Mucosa of stomach (tissue), 1 donor: ENCODE measurements around the gene HOXB7.

Source experiments
- H3K27me3 ChIP-seq: one replicate; pipeline ENCODE4 v1.7.0; 2013; ENCODE audit warnings: mild to moderate bottlenecking, low read length; ENCODE audit not compliant: control insufficient read depth, insufficient read depth
- H3K36me3 ChIP-seq: one replicate; pipeline ENCODE4 v1.7.0; 2013; ENCODE audit warnings: low read length; ENCODE audit not compliant: control insufficient read depth, insufficient read depth
- H3K4me1 ChIP-seq: one replicate; pipeline ENCODE4 v1.7.0; 2013; ENCODE audit warnings: mild to moderate bottlenecking, low read length; ENCODE audit not compliant: control insufficient read depth, insufficient read depth
- H3K4me3 ChIP-seq: one replicate; pipeline ENCODE4 v1.7.0; 2013; ENCODE audit warnings: low read length
- H3K9ac ChIP-seq: one replicate; pipeline ENCODE4 v1.7.0; 2013; ENCODE audit warnings: mild to moderate bottlenecking, low read length, moderate library complexity
- H3K9me3 ChIP-seq: one replicate; pipeline ENCODE4 v1.7.0; 2013; ENCODE audit warnings: mild to moderate bottlenecking, low read length, moderate library complexity; ENCODE audit not compliant: control insufficient read depth
- donor health status: Pancreatic carcinoma.

Gene HOXB7

DNA sequence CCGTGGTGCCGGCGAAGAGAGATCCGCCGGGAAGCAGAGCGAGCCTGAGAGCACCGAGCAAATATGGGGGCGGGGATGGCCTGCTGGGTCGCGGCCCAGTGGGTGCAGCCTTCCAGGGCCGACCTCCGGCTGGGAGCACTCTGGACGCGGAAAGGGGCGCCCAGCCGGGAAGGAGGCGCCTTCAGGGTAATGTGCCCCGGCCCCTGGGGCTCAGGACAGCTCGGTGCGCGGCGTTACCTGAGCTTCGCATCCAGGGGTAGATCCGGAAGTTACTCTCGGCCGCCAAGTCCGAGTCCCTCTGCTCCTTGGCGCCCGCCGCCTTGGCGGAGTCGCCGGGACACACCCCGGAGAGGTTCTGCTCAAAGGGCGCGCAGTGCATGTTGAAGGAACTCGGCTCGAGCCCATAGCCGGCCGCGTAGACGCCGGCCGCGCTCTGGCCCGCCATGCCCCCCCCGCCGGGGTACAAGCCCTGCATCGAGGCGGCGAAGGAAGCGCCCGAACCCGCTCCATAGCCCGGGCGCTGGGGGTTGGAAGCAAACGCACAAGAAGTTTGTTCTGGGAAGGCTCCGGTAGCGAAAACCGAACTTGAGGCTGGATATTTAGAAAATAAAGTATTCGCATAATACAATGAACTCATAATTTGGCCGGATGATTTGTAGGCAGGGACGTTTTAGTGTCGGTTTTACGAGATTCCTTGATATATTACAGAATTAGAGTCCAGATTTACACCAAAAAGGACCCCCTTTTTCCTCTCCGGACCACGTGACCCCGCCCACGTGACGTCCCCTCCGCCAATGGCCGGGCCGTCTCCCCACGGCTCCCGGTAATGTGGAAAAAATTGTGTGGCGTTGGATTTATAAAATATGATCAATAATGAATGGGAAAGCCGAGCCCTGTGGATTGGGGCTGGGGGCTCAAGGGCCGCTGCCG lies at the start of gene HOXB7:
Gene HOXB7 (minus strand): TSS at position 736 of the 930 bp plus-strand sequence. CDS start 99 bp downstream, at position 637.
- no peaks in the 10 kb centered on the region for H3K36me3 ChIP-seq
- H3K9me3 ChIP-seq = no peaks in the 10 kb centered on the region
- peaks cover 98% of the 10 kb centered on the region for H3K27me3 ChIP-seq
- H3K4me3 ChIP-seq = peak within 1 kb of the TSS; percentile 46
- H3K4me1 ChIP-seq = peaks cover 18% of the 10 kb centered on the region
- peak within 1 kb of the TSS; percentile 39 for H3K9ac ChIP-seq

DNA sequence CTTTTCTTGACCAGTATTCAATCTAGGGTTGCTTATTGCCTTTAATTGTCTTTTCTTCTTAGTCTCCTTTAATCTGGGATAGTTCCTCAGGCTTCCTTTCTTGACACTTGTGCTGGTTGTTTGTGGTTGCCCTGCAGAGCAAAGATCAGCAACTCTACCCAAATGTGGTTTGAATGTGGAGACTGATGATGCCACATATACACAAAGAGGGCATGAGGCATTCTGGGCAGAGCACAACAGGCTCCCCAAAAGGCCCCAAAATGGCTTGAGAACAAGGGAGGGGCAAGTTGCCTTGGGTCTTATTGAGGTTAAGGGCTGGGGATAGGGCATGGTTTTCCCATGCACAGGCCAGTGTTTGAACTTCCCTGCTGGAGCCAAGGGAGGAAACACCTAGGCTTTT lies 45.1 kb upstream of the HOXB7 start:
- H3K4me1 ChIP-seq = no peaks in the 10 kb centered on the region
- H3K4me3 ChIP-seq = no peak overlapping the region
- H3K9me3 ChIP-seq = no peaks in the 10 kb centered on the region
- no peaks in the 10 kb centered on the region for H3K36me3 ChIP-seq
- no peak overlapping the region for H3K9ac ChIP-seq
- H3K27me3 ChIP-seq = peaks cover 10% of the 10 kb centered on the region

DNA sequence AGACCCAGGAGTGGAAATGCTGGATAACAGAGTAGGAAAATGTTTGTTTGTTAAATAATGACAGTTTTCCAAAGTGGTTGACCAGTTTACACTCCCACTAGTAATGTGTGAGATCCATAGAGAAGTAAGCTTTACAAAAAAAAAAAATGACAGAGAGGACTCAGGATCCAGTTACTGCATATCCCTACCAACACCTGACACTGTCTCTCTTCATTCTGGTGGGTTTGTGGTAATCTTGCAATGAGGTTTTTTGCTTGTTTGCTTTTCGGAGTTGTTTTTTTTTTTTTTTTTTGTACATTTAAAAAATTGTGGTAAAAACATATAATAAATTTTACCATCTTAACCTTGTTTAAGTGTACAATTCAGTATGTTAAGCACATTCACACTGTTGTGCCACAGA lies 38.9 kb upstream of the HOXB7 start:
- H3K27me3 ChIP-seq = peaks cover 44% of the 10 kb centered on the region

DNA sequence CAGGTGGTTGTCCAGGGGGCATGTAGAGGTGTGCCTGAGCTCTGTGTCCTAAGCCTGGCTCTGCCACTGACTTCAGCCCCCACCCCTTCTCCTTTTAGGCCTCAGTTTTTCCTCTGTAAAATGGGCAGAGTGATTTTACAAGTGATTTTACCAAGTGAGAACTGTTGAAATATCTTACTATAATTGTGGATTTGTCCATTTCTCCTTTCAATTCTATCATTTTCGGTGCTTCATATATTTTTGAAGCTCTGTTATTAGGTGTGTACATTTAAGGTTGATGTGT lies 37.1 kb upstream of the HOXB7 start:
- H3K27me3 ChIP-seq = peaks cover 62% of the 10 kb centered on the region
- H3K9me3 ChIP-seq = no peaks in the 10 kb centered on the region
- no peaks in the 10 kb centered on the region for H3K36me3 ChIP-seq
- H3K4me3 ChIP-seq = no peak overlapping the region
- H3K9ac ChIP-seq = no peak overlapping the region
- peaks cover 7% of the 10 kb centered on the region for H3K4me1 ChIP-seq

More for the DNA sequence above, 38.9 kb upstream of the HOXB7 start:
- peaks cover 7% of the 10 kb centered on the region for H3K4me1 ChIP-seq
- no peak overlapping the region for H3K4me3 ChIP-seq
- H3K9ac ChIP-seq = no peak overlapping the region
- no peaks in the 10 kb centered on the region for H3K36me3 ChIP-seq
- H3K9me3 ChIP-seq = no peaks in the 10 kb centered on the region

DNA sequence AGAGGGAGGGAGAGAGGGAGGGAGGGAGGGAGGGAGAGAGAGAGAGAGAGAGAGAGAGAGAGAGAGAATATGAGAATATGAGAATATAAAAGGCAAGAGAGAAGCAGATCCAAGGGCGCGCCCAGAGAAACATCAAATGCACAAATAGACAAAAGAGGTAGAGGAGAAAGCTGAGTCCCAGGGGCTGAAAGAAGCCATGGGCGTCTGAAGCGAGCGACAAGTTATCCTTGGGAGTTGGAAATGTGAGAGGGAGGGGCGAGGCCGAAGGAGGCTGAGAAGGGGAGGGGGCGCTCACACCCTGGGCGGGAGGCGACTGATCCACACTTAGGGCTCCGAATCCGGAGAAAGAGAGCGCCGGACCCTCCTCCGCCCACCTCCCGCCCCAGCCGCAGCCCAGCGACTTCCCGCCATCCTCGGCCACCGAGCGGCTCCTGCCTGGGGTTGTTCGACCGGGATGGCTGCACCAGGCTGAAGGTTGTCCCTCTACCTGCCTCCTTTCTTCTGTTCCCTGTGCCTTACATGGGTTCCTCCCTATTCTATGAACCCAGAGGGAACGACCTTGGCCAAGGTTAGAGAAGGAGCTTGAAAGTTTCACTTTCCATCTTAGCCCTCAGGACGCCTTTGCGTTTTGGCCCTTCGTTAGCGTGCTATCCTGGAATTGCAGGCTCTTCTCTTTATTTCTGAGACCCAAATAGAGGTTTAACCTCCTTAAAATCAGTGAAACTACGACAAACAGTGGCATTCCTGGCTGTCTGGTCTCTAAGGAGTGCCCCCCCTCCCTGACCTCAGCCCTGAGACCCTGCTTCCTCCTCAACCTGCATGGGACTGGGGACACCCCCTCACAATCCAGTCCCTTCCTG lies 36.5 kb upstream of the HOXB7 start:
- Histone ChIP-seq H3K27me3 (peaks cover 68% of the 10 kb centered on the region), H3K9ac (no peak overlapping the region), H3K4me1 (peaks cover 7% of the 10 kb centered on the region), H3K4me3 (no peak overlapping the region), H3K9me3 (no peaks in the 10 kb centered on the region), H3K36me3 (no peaks in the 10 kb centered on the region)

DNA sequence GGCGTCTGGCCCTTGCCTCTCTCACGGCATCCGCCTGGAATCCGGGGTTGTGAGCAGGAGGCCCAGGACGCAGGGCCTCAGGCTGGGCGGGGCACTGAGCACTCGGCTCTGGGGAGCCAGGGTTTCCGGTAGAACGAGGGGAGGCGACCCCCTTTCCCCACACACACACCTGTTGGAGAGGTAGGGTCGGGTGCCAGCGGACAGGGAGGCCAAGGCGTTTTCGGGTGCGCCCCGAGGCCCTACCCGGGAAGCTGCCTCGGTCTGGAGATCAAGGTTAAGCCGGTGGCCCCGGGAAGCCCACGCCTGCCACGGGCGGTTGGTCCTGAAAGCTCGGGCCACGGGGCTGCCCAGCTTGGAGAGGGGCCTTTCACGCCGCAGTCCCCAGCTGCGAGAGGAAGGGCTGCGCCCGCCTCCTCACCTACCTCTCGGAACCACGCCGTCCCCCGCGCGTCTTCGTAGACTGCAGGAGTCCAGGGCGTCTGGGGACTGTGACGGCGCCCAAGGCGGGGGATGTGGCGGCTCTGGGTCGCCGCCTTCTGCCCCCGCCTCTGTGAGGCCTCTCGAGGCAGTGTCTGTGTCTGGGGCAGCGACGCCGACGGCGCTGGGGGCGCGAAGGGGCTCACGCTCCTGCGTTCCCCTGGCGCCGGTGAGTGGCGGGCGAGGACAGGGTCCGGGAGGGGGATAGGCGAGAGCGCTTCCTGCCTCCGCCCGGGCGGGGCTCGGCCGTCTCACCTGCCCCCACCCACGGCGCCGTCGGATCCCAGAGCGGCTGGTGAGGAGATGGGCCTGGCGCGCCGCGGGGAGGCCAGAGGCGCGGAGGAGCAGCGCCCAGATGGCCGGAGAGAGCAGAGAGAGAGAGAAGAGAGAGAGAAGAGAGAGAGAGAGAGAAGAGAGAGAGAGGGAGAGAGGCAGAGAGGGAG lies 35.6 kb upstream of the HOXB7 start:
- H3K27me3 ChIP-seq = peaks cover 77% of the 10 kb centered on the region
- H3K9me3 ChIP-seq = no peaks in the 10 kb centered on the region
- no peaks in the 10 kb centered on the region for H3K36me3 ChIP-seq
- peaks cover 7% of the 10 kb centered on the region for H3K4me1 ChIP-seq
- H3K9ac ChIP-seq = no peak overlapping the region
- H3K4me3 ChIP-seq = no peak overlapping the region

DNA sequence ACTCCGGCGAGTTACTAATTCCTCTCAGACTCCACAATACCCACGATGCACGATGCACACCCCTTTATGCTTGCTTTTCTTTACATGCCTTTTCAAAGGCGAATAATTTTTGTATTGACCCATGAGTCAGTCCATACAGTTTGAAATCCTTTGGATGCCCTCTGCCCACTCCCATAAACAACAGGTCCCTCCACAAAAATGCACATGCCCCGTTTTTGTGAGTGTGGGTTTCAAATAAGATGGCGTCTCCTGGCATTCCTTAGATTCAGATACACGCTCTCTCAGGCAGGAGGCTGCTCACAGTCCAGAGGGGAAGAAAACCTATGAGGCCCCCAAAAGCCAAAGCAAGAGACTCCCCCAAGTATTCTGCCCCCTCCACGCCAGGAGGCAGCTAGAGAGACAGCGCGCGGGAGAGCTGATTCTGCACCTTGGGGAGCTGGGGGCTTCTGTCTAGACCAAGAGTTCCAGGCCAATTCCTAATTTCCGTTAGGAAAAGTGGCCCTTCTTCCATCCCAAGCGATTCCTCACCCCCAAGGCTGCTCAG lies 34.9 kb upstream of the HOXB7 start:
- H3K27me3 ChIP-seq = peaks cover 84% of the 10 kb centered on the region
- H3K4me3 ChIP-seq = no peak overlapping the region
- no peaks in the 10 kb centered on the region for H3K9me3 ChIP-seq
- H3K36me3 ChIP-seq = no peaks in the 10 kb centered on the region
- no peak overlapping the region for H3K9ac ChIP-seq
- peaks cover 7% of the 10 kb centered on the region for H3K4me1 ChIP-seq

DNA sequence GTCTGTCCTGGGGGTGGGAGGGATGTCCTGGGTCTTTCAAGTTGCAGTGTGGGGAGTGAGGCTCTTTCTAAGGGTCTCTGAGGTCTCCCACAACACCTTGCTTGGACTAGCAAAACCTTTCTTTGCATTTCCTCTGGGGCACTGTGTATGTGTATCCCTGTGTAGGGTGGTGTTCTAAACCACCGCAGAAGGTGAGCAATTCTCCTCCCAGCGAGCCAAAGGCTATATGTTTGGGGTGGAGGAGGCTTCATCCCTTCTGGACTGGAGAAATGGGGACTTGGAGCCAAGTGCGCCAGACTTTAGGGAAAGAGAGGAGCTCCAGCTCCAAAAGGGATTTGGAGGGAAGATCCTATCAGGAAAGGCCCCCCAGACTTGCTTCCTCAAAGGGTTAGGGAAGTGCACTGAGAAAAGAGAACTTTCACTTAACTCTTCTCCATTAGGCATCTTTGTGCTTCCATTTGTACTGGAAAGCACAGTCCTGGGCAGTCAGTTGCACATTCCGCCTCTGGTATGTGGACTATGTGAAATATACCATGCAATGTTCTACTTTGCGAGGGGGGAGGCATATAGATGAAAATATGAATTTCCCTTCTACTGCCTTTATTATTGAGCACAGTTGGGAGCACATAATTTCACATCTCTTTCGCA lies 34.2 kb upstream of the HOXB7 start:
- Histone ChIP-seq H3K27me3 (peaks cover 87% of the 10 kb centered on the region), H3K4me3 (no peak overlapping the region), H3K9ac (no peak overlapping the region)

DNA sequence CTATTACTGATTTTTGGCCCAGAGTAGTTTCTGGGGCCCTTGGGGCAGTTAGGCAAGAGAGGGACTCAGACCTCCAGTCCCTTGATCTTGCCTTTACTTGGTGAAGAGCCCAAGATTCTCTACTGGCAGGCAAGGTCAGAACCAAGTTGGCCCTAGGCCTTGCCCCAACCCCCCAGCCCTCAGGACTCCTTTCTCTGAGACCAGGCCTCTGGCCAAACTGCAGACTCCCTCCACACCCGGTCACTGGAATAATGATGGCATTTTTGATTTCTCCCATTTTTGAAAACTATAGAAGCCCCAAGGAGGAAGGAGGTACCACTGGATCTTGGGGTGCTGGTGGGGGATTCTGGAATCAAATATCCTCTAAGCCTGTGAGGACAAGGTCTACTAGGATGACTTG lies 33.3 kb upstream of the HOXB7 start:
- Histone ChIP-seq H3K9ac (no peak overlapping the region), H3K36me3 (no peaks in the 10 kb centered on the region), H3K4me3 (no peak overlapping the region), H3K27me3 (peaks cover 92% of the 10 kb centered on the region), H3K9me3 (no peaks in the 10 kb centered on the region), H3K4me1 (peaks cover 7% of the 10 kb centered on the region)

More for the DNA sequence above, 34.2 kb upstream of the HOXB7 start:
- Histone ChIP-seq H3K36me3 (no peaks in the 10 kb centered on the region), H3K4me1 (peaks cover 7% of the 10 kb centered on the region), H3K9me3 (no peaks in the 10 kb centered on the region)

DNA sequence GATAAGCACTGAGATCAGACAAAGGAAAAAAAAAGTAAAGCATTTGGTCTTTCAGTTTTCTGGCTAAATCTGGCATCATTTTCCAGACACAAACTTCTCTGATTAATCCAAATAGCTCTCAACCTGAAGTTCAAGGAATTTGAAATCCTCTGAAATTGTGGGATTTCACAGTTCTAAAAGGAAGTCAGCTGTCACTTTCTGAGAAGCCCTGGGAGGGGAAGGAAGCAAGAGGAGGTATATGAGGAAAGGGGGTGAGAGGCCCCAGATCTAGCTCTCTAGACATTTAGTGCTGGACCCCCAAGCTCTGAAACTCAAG lies 32.8 kb upstream of the HOXB7 start:
- no peak overlapping the region for H3K9ac ChIP-seq
- no peak overlapping the region for H3K4me3 ChIP-seq
- peaks cover 7% of the 10 kb centered on the region for H3K4me1 ChIP-seq
- H3K27me3 ChIP-seq = peaks cover 95% of the 10 kb centered on the region
- H3K36me3 ChIP-seq = no peaks in the 10 kb centered on the region
- H3K9me3 ChIP-seq = no peaks in the 10 kb centered on the region
